ENCODE results near the gene USP38. TPM values are rescaled to one million over a fixed set of nuclear protein-coding genes. Genes with fewer than 3 reads are reported as not detected.

Gene USP38
- total RNA-seq, 4 donors from 2014 or later, result 17.3 to 37.7 (median 32.5) TPM

GRCh38 chr4:143196323-143196722 lies 11.6 kb downstream of the USP38 start:
- no peak for TF ChIP-seq POLR2A (IDR thresholded peaks at IDR 0.05)
- no peak for TF ChIP-seq CTCF (IDR thresholded peaks at IDR 0.05)
- Histone ChIP-seq H3K36me3 (peaks cover 0 to 90% (median 3%) of the 10 kb centered on the region in 3 donors), H3K4me3 (no peak overlapping the region), H3K27me3 (no peaks in the 10 kb centered on the region), H3K9me3 (no peaks in the 10 kb centered on the region), H3K4me1 (no peaks in the 10 kb centered on the region), H3K27ac (no peak overlapping the region)
- no peak for DNase-seq

GRCh38 chr4:143199503-143199902 lies 14.8 kb downstream of the USP38 start:
- Histone ChIP-seq H3K27me3 (no peaks in the 10 kb centered on the region), H3K27ac (no peak overlapping the region), H3K4me1 (no peaks in the 10 kb centered on the region), H3K4me3 (no peak overlapping the region), H3K9me3 (no peaks in the 10 kb centered on the region), H3K36me3 (peaks cover 0 to 78% (median 3%) of the 10 kb centered on the region in 3 donors)
- DNase-seq, result no peak
- TF ChIP-seq CTCF (IDR thresholded peaks at IDR 0.05) (no peak), POLR2A (IDR thresholded peaks at IDR 0.05) (no peak)

GRCh38 chr4:143202824-143203223 lies 18.1 kb downstream of the USP38 start:
- Histone ChIP-seq H3K9me3 (no peaks in the 10 kb centered on the region), H3K36me3 (peaks cover 0 to 73% (median 0%) of the 10 kb centered on the region in 3 donors), H3K27ac (no peak overlapping the region), H3K4me3 (no peak overlapping the region), H3K4me1 (no peaks in the 10 kb centered on the region), H3K27me3 (no peaks in the 10 kb centered on the region)
- TF ChIP-seq POLR2A (IDR thresholded peaks at IDR 0.05) (no peak), CTCF (IDR thresholded peaks at IDR 0.05) (peak in 3 of 6 experiments; percentile 7 to 39 (median 12))
- no peak for DNase-seq

- H3K4me1 ChIP-seq, result no peaks in the 10 kb centered on the region
- peaks cover 0 to 69% (median 0%) of the 10 kb centered on the region in 3 donors for H3K36me3 ChIP-seq
- no peaks in the 10 kb centered on the region for H3K9me3 ChIP-seq
- TF ChIP-seq CTCF (IDR thresholded peaks at IDR 0.05), result no peak
- no peak for TF ChIP-seq POLR2A (IDR thresholded peaks at IDR 0.05)
- no peak for DNase-seq
- no peaks in the 10 kb centered on the region for H3K27me3 ChIP-seq
- no peak overlapping the region for H3K4me3 ChIP-seq
- no peak overlapping the region for H3K27ac ChIP-seq
These were observed 18.9 kb downstream of the USP38 start for GRCh38 chr4:143203577-143203976.

- DNase-seq, result no peak
- peaks cover 0 to 83% (median 0%) of the 10 kb centered on the region in 3 donors for H3K36me3 ChIP-seq
- TF ChIP-seq CTCF (IDR thresholded peaks at IDR 0.05), result peak in 4 of 6 experiments; percentile 18 to 52 (median 44)
- TF ChIP-seq POLR2A (IDR thresholded peaks at IDR 0.05), result no peak
- H3K9me3 ChIP-seq, result no peaks in the 10 kb centered on the region
- H3K27me3 ChIP-seq, result no peaks in the 10 kb centered on the region
- H3K4me3 ChIP-seq, result no peak overlapping the region
- H3K4me1 ChIP-seq, result no peaks in the 10 kb centered on the region
- no peak overlapping the region for H3K27ac ChIP-seq
These were observed 22.8 kb downstream of the USP38 start for GRCh38 chr4:143207555-143207954.

GRCh38 chr4:143212566-143212965 lies 27.8 kb downstream of the USP38 start:
- H3K4me3 ChIP-seq, result no peak overlapping the region
- H3K9me3 ChIP-seq, result no peaks in the 10 kb centered on the region
- H3K27me3 ChIP-seq, result no peaks in the 10 kb centered on the region
- peaks cover 0 to 64% (median 0%) of the 10 kb centered on the region in 3 donors for H3K36me3 ChIP-seq
- no peak overlapping the region for H3K27ac ChIP-seq
- no peak for TF ChIP-seq POLR2A (IDR thresholded peaks at IDR 0.05)
- no peak for TF ChIP-seq CTCF (IDR thresholded peaks at IDR 0.05)
- DNase-seq, result no peak
- no peaks in the 10 kb centered on the region for H3K4me1 ChIP-seq
